Mesenteric fat pad (tissue), 1 donor: ENCODE results near the gene SYT17. TPM values are rescaled to one million over a fixed set of nuclear protein-coding genes. Genes with fewer than 3 reads are reported as not detected.

Experiments
- DNase-seq: peaks from one replicate; pipeline ENCODE4 v3.0.0-alpha.2; 2020; ENCODE audit warnings: low spot score
- total RNA-seq: library from RNA; stranded (reverse); fragmentation: NEBNext Ultra II Directional; extraction: Animal tissue kit (Norgen Biotek cat#: 25700); gene quantifications from one replicate; pipeline ENCODE4 v1.2.1, GENCODE V29; 2021
- donor health status: DM: yes; HTN: yes; CAD: no.

The SYT17 gene
- total RNA-seq, 1 donor from 2014 or later = 1.1 TPM

GRCh38 chr16:19213885-19214284, 45.8 kb downstream of the SYT17 start:
- DNase-seq = no peak

- DNase-seq = no peak
Measured at GRCh38 chr16:19215705-19216104, 47.7 kb downstream of the SYT17 start.

GRCh38 chr16:19218581-19218980, 50.5 kb downstream of the SYT17 start:
- DNase-seq = no peak

- DNase-seq = no peak
Measured at GRCh38 chr16:19219836-19220235, 51.8 kb downstream of the SYT17 start.

- no peak for DNase-seq
Measured at GRCh38 chr16:19223235-19224170, 55.5 kb downstream of the SYT17 start.

GRCh38 chr16:19225651-19226050, 57.6 kb downstream of the SYT17 start:
- no peak for DNase-seq

- DNase-seq = no peak
Measured at GRCh38 chr16:19227643-19228042, 59.6 kb downstream of the SYT17 start.

GRCh38 chr16:19228052-19228451, 60.0 kb downstream of the SYT17 start:
- DNase-seq = no peak

GRCh38 chr16:19228575-19228974, 60.5 kb downstream of the SYT17 start:
- DNase-seq = no peak

- DNase-seq = no peak
Measured at GRCh38 chr16:19230575-19230974, 62.5 kb downstream of the SYT17 start.

GRCh38 chr16:19231881-19232280, 63.8 kb downstream of the SYT17 start:
- no peak for DNase-seq

- DNase-seq = no peak
Measured at GRCh38 chr16:19232988-19233387, 64.9 kb downstream of the SYT17 start.

GRCh38 chr16:19235478-19235877, 67.4 kb downstream of the SYT17 start:
- DNase-seq = no peak

GRCh38 chr16:19235886-19236285, 67.8 kb downstream of the SYT17 start:
- no peak for DNase-seq

- no peak for DNase-seq
Measured at GRCh38 chr16:19236561-19237209, 68.6 kb downstream of the SYT17 start.

GRCh38 chr16:19238406-19238805, 70.4 kb downstream of the SYT17 start:
- DNase-seq = no peak

GRCh38 chr16:19239511-19240155, 71.6 kb downstream of the SYT17 start:
- DNase-seq = no peak

GRCh38 chr16:19240494-19240893, 72.5 kb downstream of the SYT17 start:
- no peak for DNase-seq

GRCh38 chr16:19241512-19241911, 73.5 kb downstream of the SYT17 start:
- no peak for DNase-seq

GRCh38 chr16:19242186-19242585, 74.1 kb downstream of the SYT17 start:
- DNase-seq = no peak

- DNase-seq = no peak
Measured at GRCh38 chr16:19242987-19243575, 75.0 kb downstream of the SYT17 start.
